SK-N-MC (cell line): Measurements from ENCODE around the gene GLI3.

ENCODE experiments used
- EZH2 ChIP-seq: fragments of 200-600 bp; sonication (generic); IDR thresholded peaks from one replicate; pipeline ENCODE4 v1.6.1; 2017; ENCODE audit warnings: antibody characterized with exemption
- POLR2AphosphoS5 ChIP-seq: IDR thresholded peaks from 2 replicates; pipeline ENCODE4 v1.6.1; 2012; ENCODE audit warnings: mild to moderate bottlenecking, low read depth, low read length, borderline replicate concordance

DNA sequence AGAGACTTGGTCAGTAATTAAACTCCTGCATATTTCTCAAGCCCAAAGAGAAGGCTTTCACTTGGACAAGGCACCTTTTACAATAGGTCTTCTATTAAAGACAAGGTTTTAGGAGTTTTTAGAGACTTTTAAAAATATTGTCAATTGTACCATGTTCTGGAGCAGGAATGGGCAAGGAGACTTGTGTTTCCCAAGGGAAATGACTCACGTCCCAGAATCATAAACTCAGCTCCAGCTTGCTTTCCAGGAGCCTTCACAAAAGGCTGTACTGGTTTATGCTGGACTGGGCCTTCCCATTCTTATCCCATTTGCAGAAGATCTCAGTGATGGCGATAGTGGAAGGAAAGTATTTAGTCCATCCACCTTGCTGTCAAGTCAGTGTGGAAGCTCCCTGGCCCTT is 7.8 kb upstream of the GLI3 start:
- no peak for TF ChIP-seq POLR2AphosphoS5
- no peak for TF ChIP-seq EZH2
